Panc1 (cell line): ENCODE data around the gene ABCA1. TPM values are rescaled to one million over a fixed set of nuclear protein-coding genes. Genes with fewer than 3 reads are reported as not detected.

Experiments used
- ATAC-seq: fragments of 200-7000 bp; cut with Tn5 transposase; 2 replicates; pipeline ENCODE4 v1.9.1; 2020; ENCODE audit warnings: mild to moderate bottlenecking, moderate library complexity
- BruUV-seq: library from RNA; stranded (reverse); fragments of 400-500 nt; replicated peaks from 2 replicates; lab custom pipeline; 2021; lab: Mats Ljungman, UMichigan
- CTCF ChIA-PET: fragments of 300-600 bp; sonication (Branson Sonifier 250); formaldehyde crosslinking; loops from one replicate; lab custom pipeline; 2022; ENCODE audit warnings: antibody characterized with exemption; lab: Charles Lee
- POLR2A ChIA-PET: fragments of 300-600 bp; sonication (Branson Sonifier 250); formaldehyde crosslinking; loops from one replicate; lab custom pipeline; 2022; ENCODE audit warnings: antibody characterized with exemption; lab: Charles Lee
- DNase-seq: peaks from one replicate; pipeline ENCODE4 v3.0.0-alpha.2; 2010; ENCODE audit warnings: low read depth, low spot score
- H3K27ac ChIP-seq: 2 replicates; pipeline ENCODE4 v1.5.1; 2011; ENCODE audit warnings: mild to moderate bottlenecking, low read length, inconsistent platforms
- H3K27me3 ChIP-seq: fragments of 200-500 bp; sonication (Bioruptor generic); 2 replicates; pipeline ENCODE4 v1.6.0; 2014; ENCODE audit warnings: low read length, inconsistent platforms; ENCODE audit not compliant: control insufficient read depth, insufficient read depth
- H3K36me3 ChIP-seq: fragments of 200-500 bp; sonication (Bioruptor generic); 2 replicates; pipeline ENCODE4 v1.5.1; 2014; ENCODE audit warnings: inconsistent platforms, mild to moderate bottlenecking, low read length, moderate library complexity; ENCODE audit not compliant: control insufficient read depth, insufficient read depth
- H3K4me1 ChIP-seq: 2 replicates; pipeline ENCODE4 v1.5.1; 2011; ENCODE audit warnings: inconsistent platforms, mild to moderate bottlenecking, low read length, moderate library complexity; ENCODE audit not compliant: control insufficient read depth, insufficient read depth
- H3K4me3 ChIP-seq, 2 experiments: 2 replicates each; pipeline ENCODE4 v1.5.1; 2011 to 2012; ENCODE audit warnings: low read depth in 2 of 2, low read length in 2 of 2, mild to moderate bottlenecking in 2 of 2, inconsistent platforms in 1 of 2, moderate library complexity in 1 of 2
- H3K9me3 ChIP-seq: fragments of 200-500 bp; sonication (Bioruptor generic); 2 replicates; pipeline ENCODE4 v1.5.1; 2014; ENCODE audit warnings: low read depth, mild to moderate bottlenecking, inconsistent platforms, low read length, moderate library complexity; ENCODE audit not compliant: control insufficient read depth, insufficient read depth
- CTCF ChIP-seq: fragments of 450-650 bp; IDR thresholded peaks from 2 replicates; pipeline ENCODE4 v1.5.1; 2017; ENCODE audit warnings: mild to moderate bottlenecking
- POLR2AphosphoS5 ChIP-seq: IDR thresholded peaks from 2 replicates; pipeline ENCODE4 v1.6.1; 2012; ENCODE audit warnings: mild to moderate bottlenecking, low read depth, low read length, moderate library complexity
- REST ChIP-seq, 2 experiments: IDR thresholded peaks; 2 replicates each; pipeline ENCODE4 v1.6.1; 2011 to 2012; ENCODE audit warnings: low read depth in 2 of 2, control low read depth in 1 of 2, low read length in 1 of 2, mild to moderate bottlenecking in 1 of 2, moderate library complexity in 1 of 2; ENCODE audit not compliant: insufficient read depth in 1 of 2
- SIN3A ChIP-seq: IDR thresholded peaks from 2 replicates; pipeline ENCODE4 v1.6.1; 2012; ENCODE audit warnings: low read depth, mild to moderate bottlenecking, low read length, moderate library complexity, borderline replicate concordance; ENCODE audit not compliant: insufficient read depth
- TCF7L2 ChIP-seq: IDR thresholded peaks from 2 replicates; pipeline ENCODE4 v1.6.1; 2011; ENCODE audit warnings: mild to moderate bottlenecking, low read depth, low read length, inconsistent platforms
- in situ Hi-C: cut with HindIII; loops from 2 replicates; pipeline ENCODE4 v1.10.0; 2016; ENCODE audit warnings: low sequenced_read_pairs, low pct_unique_long_range_greater_than_20kb
- intact Hi-C: fragments of 100-400 bp; cut with micrococcal nuclease; formaldehyde crosslinking; loops from one replicate; pipeline ENCODE4 v1.10.0; 2022; ENCODE audit not compliant: unreplicated experiment
- total RNA-seq: library from RNA; stranded (reverse); gene quantifications from one replicate; pipeline ENCODE4 v1.2.1, GENCODE V29; 2021; ENCODE audit not compliant: unreplicated experiment

ABCA1 gene
- total RNA-seq, 1 experiment from 2014 or later = 2.6 TPM

GRCh38 chr9:104787306-104788015 is 140.5 kb downstream of the ABCA1 start:
- H3K9me3 ChIP-seq = no peaks in the 10 kb centered on the region
- BruUV-seq = no TSS peak
- POLR2A ChIA-PET = no interaction called here
- in situ Hi-C loops (no loop called here), intact Hi-C loops (no loop called here)
- no peak overlapping the region for H3K4me3 ChIP-seq
- H3K27me3 ChIP-seq = no peaks in the 10 kb centered on the region
- ATAC-seq (no peak), DNase-seq (no peak)
- no peaks in the 10 kb centered on the region for H3K4me1 ChIP-seq
- CTCF ChIA-PET = no interaction called here
- TF ChIP-seq REST (IDR thresholded peaks at IDR 0.05; ENCODE audit: insufficient read depth in 1 of 2, low read depth in 2 of 2, low read length in 1 of 2) = no peak
- H3K36me3 ChIP-seq = no peaks in the 10 kb centered on the region; the same call in 1 of the 2 replicates
- H3K27ac ChIP-seq = no peak overlapping the region

GRCh38 chr9:104786293-104786692 is 141.7 kb downstream of the ABCA1 start:
- intact Hi-C loops = no loop called here
- Histone ChIP-seq H3K27me3 (no peaks in the 10 kb centered on the region), H3K4me3 (no peak overlapping the region), H3K4me1 (no peaks in the 10 kb centered on the region), H3K27ac (no peak overlapping the region), H3K36me3 (no peaks in the 10 kb centered on the region; the same call in 1 of the 2 replicates), H3K9me3 (no peaks in the 10 kb centered on the region)
- BruUV-seq = no TSS peak
- no peak for TF ChIP-seq TCF7L2
- TF ChIP-seq SIN3A = no peak
- TF ChIP-seq POLR2AphosphoS5 = no peak
- TF ChIP-seq CTCF = no peak
- no peak for TF ChIP-seq REST (IDR thresholded peaks at IDR 0.05; ENCODE audit: insufficient read depth in 1 of 2, low read depth in 2 of 2, low read length in 1 of 2)
- CTCF ChIA-PET = no interaction called here
- no peak for DNase-seq
- ATAC-seq = no peak
- POLR2A ChIA-PET = no interaction called here
- in situ Hi-C loops = no loop called here
